Measurements from ENCODE around the gene BCL11A.
A peak's percentile ranks its signal among the peaks of the same experiment; 100 is the strongest.

Gene BCL11A

GRCh38 chr2:60480089-60480773, 73.2 kb downstream of the BCL11A start:
- DNase-seq = no peak

GRCh38 chr2:60479226-60480088, 74.0 kb downstream of the BCL11A start:
- no peak for DNase-seq

- no peak for DNase-seq
These were observed 74.8 kb downstream of the BCL11A start for GRCh38 chr2:60478660-60479059.

- DNase-seq = peak in 1 of 2 experiments; percentile 75
These were observed 77.1 kb downstream of the BCL11A start for GRCh38 chr2:60476206-60476954.

- DNase-seq = no peak
These were observed 78.2 kb downstream of the BCL11A start for GRCh38 chr2:60475123-60475830.

GRCh38 chr2:60474301-60474700, 79.2 kb downstream of the BCL11A start:
- no peak for DNase-seq

- no peak for DNase-seq
These were observed 79.9 kb downstream of the BCL11A start for GRCh38 chr2:60473546-60473945.

GRCh38 chr2:60472663-60473289, 80.7 kb downstream of the BCL11A start:
- no peak for DNase-seq

GRCh38 chr2:60472041-60472440, 81.4 kb downstream of the BCL11A start:
- DNase-seq = no peak

- no peak for DNase-seq
These were observed 83.1 kb downstream of the BCL11A start for GRCh38 chr2:60470340-60470739.

- DNase-seq = no peak
These were observed 83.7 kb downstream of the BCL11A start for GRCh38 chr2:60469536-60470317.

GRCh38 chr2:60468382-60469085, 84.9 kb downstream of the BCL11A start:
- no peak for DNase-seq

- no peak for DNase-seq
These were observed 87.2 kb downstream of the BCL11A start for GRCh38 chr2:60466161-60466702.

- no peak for DNase-seq
These were observed 87.7 kb downstream of the BCL11A start for GRCh38 chr2:60465736-60466135.

- DNase-seq = peak in 1 of 2 experiments; percentile 19
These were observed 90.2 kb downstream of the BCL11A start for GRCh38 chr2:60463249-60463648.

- DNase-seq = no peak
These were observed 91.9 kb downstream of the BCL11A start for GRCh38 chr2:60461421-60462108.

GRCh38 chr2:60460577-60461420, 92.7 kb downstream of the BCL11A start:
- no peak for DNase-seq

GRCh38 chr2:60459851-60460250, 93.6 kb downstream of the BCL11A start:
- no peak for DNase-seq

Measured in NCI-H2081 (cell line).